Osteoblast (primary cell): ENCODE results near the gene ATP9A. TPM values are rescaled to one million over a fixed set of nuclear protein-coding genes. Genes with fewer than 3 reads are reported as not detected.

Experiments
- DNase-seq: peaks from one replicate; pipeline ENCODE4 v3.0.0; 2011; ENCODE audit warnings: low spot score, mixed read lengths; ENCODE audit not compliant: insufficient read length; ENCODE audit errors: missing footprints
- H2AFZ ChIP-seq: 2 replicates; pipeline ENCODE4 v1.6.0; 2011; ENCODE audit warnings: mild to moderate bottlenecking, low read length
- H3K27ac ChIP-seq: 2 replicates; pipeline ENCODE4 v1.5.1; 2011; ENCODE audit warnings: mild to moderate bottlenecking, low read depth, low read length, moderate library complexity
- H3K27me3 ChIP-seq: 2 replicates; pipeline ENCODE4 v1.6.0; 2012; ENCODE audit warnings: mild to moderate bottlenecking, control low read depth, inconsistent platforms, low read length, moderate library complexity; ENCODE audit not compliant: insufficient read depth
- H3K36me3 ChIP-seq: 2 replicates; pipeline ENCODE4 v1.5.1; 2011; ENCODE audit warnings: mild to moderate bottlenecking, low read length, control low read depth, moderate library complexity; ENCODE audit not compliant: insufficient read depth
- H3K4me1 ChIP-seq: 2 replicates; pipeline ENCODE4 v1.5.1; 2011; ENCODE audit warnings: mild to moderate bottlenecking, low read length, control low read depth, moderate library complexity; ENCODE audit not compliant: insufficient read depth
- H3K4me2 ChIP-seq: 2 replicates; pipeline ENCODE4 v1.6.0; 2011; ENCODE audit warnings: mild to moderate bottlenecking, low read length; ENCODE audit not compliant: insufficient read depth
- H3K4me3 ChIP-seq: fragments of 200-600 bp; sonication (generic); 3 replicates; pipeline ENCODE4 v1.5.1; 2012; ENCODE audit warnings: mild to moderate bottlenecking, low read length, inconsistent platforms; ENCODE audit not compliant: insufficient read depth
- H3K79me2 ChIP-seq: 2 replicates; pipeline ENCODE4 v1.6.0; 2012; ENCODE audit warnings: mild to moderate bottlenecking, low read length, control low read depth, inconsistent platforms; ENCODE audit not compliant: insufficient read depth
- H3K9me3 ChIP-seq: 2 replicates; pipeline ENCODE4 v1.5.1; 2011; ENCODE audit warnings: low read depth, low read length, control low read depth
- H4K20me1 ChIP-seq: 2 replicates; pipeline ENCODE4 v1.6.0; 2012; ENCODE audit warnings: mild to moderate bottlenecking, low read length, control low read depth; ENCODE audit not compliant: insufficient read depth
- CTCF ChIP-seq: IDR thresholded peaks from 2 replicates; pipeline ENCODE4 v1.5.1; 2011; ENCODE audit warnings: mild to moderate bottlenecking, low read depth, low read length, moderate library complexity; ENCODE audit errors: extremely low read depth
- total RNA-seq: library from RNA; depleted of rRNA; stranded (reverse); fragments of >200 nt; gene quantifications from 2 replicates; pipeline ENCODE4 v1.2.3, GENCODE V29; 2012

ATP9A gene
- total RNA-seq, 1 donor = 48.9 TPM

GRCh38 chr20:51600950-51601349 lies 167.2 kb downstream of the ATP9A start:
- H3K4me1 ChIP-seq = no peaks in the 10 kb centered on the region
- H3K4me3 ChIP-seq = no peak overlapping the region
- H3K9me3 ChIP-seq = no peaks in the 10 kb centered on the region
- H3K36me3 ChIP-seq = no peaks in the 10 kb centered on the region
- DNase-seq = no peak
- H3K27ac ChIP-seq = no peak overlapping the region
- no peak overlapping the region for H3K4me2 ChIP-seq
- no peaks in the 10 kb centered on the region for H4K20me1 ChIP-seq
- no peaks in the 10 kb centered on the region for H3K27me3 ChIP-seq
- no peak for TF ChIP-seq CTCF
- H2AFZ ChIP-seq = no peak overlapping the region
- no peaks in the 10 kb centered on the region for H3K79me2 ChIP-seq

GRCh38 chr20:51600016-51600420 lies 168.2 kb downstream of the ATP9A start:
- no peaks in the 10 kb centered on the region for H3K27me3 ChIP-seq
- no peaks in the 10 kb centered on the region for H3K79me2 ChIP-seq
- H3K4me3 ChIP-seq = no peak overlapping the region
- no peaks in the 10 kb centered on the region for H4K20me1 ChIP-seq
- H2AFZ ChIP-seq = no peak overlapping the region
- DNase-seq = no peak
- H3K27ac ChIP-seq = no peak overlapping the region
- H3K4me1 ChIP-seq = no peaks in the 10 kb centered on the region
- no peaks in the 10 kb centered on the region for H3K36me3 ChIP-seq
- no peak for TF ChIP-seq CTCF
- H3K4me2 ChIP-seq = no peak overlapping the region
- no peaks in the 10 kb centered on the region for H3K9me3 ChIP-seq

GRCh38 chr20:51598556-51598955 lies 169.6 kb downstream of the ATP9A start:
- Histone ChIP-seq H3K9me3 (no peaks in the 10 kb centered on the region), H3K36me3 (no peaks in the 10 kb centered on the region), H3K27me3 (no peaks in the 10 kb centered on the region), H3K27ac (no peak overlapping the region), H4K20me1 (no peaks in the 10 kb centered on the region), H2AFZ (no peak overlapping the region), H3K4me1 (peaks cover 12% of the 10 kb centered on the region), H3K79me2 (no peaks in the 10 kb centered on the region), H3K4me2 (no peak overlapping the region), H3K4me3 (no peak overlapping the region)
- DNase-seq = no peak
- TF ChIP-seq CTCF = no peak

GRCh38 chr20:51597389-51598231 lies 170.6 kb downstream of the ATP9A start:
- Histone ChIP-seq H4K20me1 (no peaks in the 10 kb centered on the region), H3K4me2 (no peak overlapping the region), H3K36me3 (no peaks in the 10 kb centered on the region), H2AFZ (no peak overlapping the region), H3K4me3 (no peak overlapping the region), H3K79me2 (no peaks in the 10 kb centered on the region), H3K27me3 (no peaks in the 10 kb centered on the region), H3K4me1 (peaks cover 12% of the 10 kb centered on the region), H3K27ac (no peak overlapping the region), H3K9me3 (no peaks in the 10 kb centered on the region)
- peak; percentile 44 for DNase-seq
- TF ChIP-seq CTCF = no peak
